Right hindlimb (tissue), 1 donor: Measurements from ENCODE around the gene TCF23.
"Not testable (repeated sequence)": the region's sequence is repeated elsewhere in the genome, so short reads cannot be mapped to it uniquely, and the experiment has no call there.

Source experiments
- DNase-seq: peaks from one replicate; pipeline ENCODE4 v3.0.0-alpha.2; 2018

The TCF23 gene

GRCh38 chr2:27148801-27149439 lies at the start of gene TCF23:
TCF23 (plus strand) TSS chr2:27149004; CDS start chr2:27149134, 130 bp downstream.
- DNase-seq: peak; percentile 48

GRCh38 chr2:27099334-27099955 lies 49.4 kb upstream of the TCF23 start:
- DNase-seq: no peak

- DNase-seq: no peak
These were observed 48.8 kb upstream of the TCF23 start for GRCh38 chr2:27100036-27100435.

GRCh38 chr2:27102329-27102728 lies 46.5 kb upstream of the TCF23 start:
- no peak for DNase-seq

- DNase-seq: no peak
These were observed 42.8 kb upstream of the TCF23 start for GRCh38 chr2:27105981-27106380.

- DNase-seq: no peak
These were observed 40.6 kb upstream of the TCF23 start for GRCh38 chr2:27108221-27108620.

GRCh38 chr2:27109083-27109482 lies 39.7 kb upstream of the TCF23 start:
- DNase-seq: no peak

GRCh38 chr2:27110603-27111352 lies 38.0 kb upstream of the TCF23 start:
- not testable (repeated sequence) for DNase-seq

GRCh38 chr2:27111392-27112078 lies 37.3 kb upstream of the TCF23 start:
- DNase-seq: not testable (repeated sequence)

GRCh38 chr2:27115519-27115918 lies 33.3 kb upstream of the TCF23 start:
- no peak for DNase-seq

GRCh38 chr2:27117995-27118524 lies 30.7 kb upstream of the TCF23 start:
- DNase-seq: no peak

- no peak for DNase-seq
These were observed 30.1 kb upstream of the TCF23 start, which contains the start of gene CGREF1 for GRCh38 chr2:27118525-27119329. CGREF1 (minus strand) TSS chr2:27119128; CDS start chr2:27104366, 14,762 bp downstream.

- DNase-seq: not testable (repeated sequence)
These were observed 29.5 kb upstream of the TCF23 start for GRCh38 chr2:27119330-27119670.

- DNase-seq: no peak
These were observed 26.9 kb upstream of the TCF23 start for GRCh38 chr2:27121906-27122305.

GRCh38 chr2:27122791-27123190 lies 26.0 kb upstream of the TCF23 start:
- no peak for DNase-seq

GRCh38 chr2:27123302-27124150 lies 25.3 kb upstream of the TCF23 start, which contains the start of gene ABHD1:
ABHD1 (plus strand) TSS chr2:27123815; CDS start chr2:27123949, 134 bp downstream.
- DNase-seq: peak; percentile 59

- DNase-seq: no peak
These were observed 23.7 kb upstream of the TCF23 start for GRCh38 chr2:27125104-27125503.

- no peak for DNase-seq
These were observed 22.5 kb upstream of the TCF23 start for GRCh38 chr2:27126252-27126710.

- no peak for DNase-seq
These were observed 20.7 kb upstream of the TCF23 start for GRCh38 chr2:27127883-27128667.
